ENCODE measurements around the gene FOSL2.

DNA sequence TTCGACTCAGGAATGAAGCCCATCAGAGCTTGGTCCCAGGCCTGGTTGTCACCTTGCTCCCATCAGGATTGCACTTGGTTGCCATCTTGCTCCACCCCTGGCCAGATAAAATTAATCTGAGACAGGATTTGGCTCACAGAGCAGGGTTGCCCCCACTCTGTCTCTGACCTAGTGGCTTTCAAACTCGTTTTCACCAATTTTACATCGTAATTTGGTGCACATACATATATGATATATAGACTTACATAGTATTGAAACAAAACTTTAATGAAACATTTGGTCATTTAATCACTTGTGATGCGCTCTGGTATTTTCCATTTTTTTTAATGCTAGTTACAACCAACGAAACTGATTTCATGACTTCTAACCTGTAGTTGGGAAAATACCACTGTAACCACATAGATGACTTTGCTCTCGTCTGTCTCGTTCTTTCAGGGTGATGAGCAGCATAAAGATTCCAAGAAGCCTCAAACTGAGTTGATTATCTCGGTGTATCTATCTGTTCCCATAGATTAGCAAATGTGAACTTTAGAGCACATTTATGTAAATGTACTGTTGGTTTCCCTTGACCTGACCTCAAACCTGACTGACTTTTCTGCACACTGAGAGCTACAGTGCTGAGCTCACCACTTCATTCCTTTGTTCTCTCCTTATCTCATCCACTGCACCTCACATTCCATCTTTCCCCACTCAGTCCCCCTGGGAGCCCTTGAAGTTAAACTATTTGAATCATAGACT lies 72.7 kb downstream of the FOSL2 start:
- no peak for TF ChIP-seq CTCF (IDR thresholded peaks at IDR 0.05)
- no peak for TF ChIP-seq POLR2A (IDR thresholded peaks at IDR 0.05)

Measured in Peyer's patch (tissue), 4 donors.